ENCODE data around the gene FAM83C. TPM values are rescaled to one million over a fixed set of nuclear protein-coding genes. Genes with fewer than 3 reads are reported as not detected.

Gene FAM83C
- total RNA-seq, 4 donors from 2014 or later, result 54.4 to 85.7 (median 68.6) TPM

GRCh38 chr20:35251613-35251940 lies 40.6 kb downstream of the FAM83C start:
- TF ChIP-seq CTCF (IDR thresholded peaks at IDR 0.05), result no peak
- TF ChIP-seq POLR2A (IDR thresholded peaks at IDR 0.05), result no peak
- 92 to 93% methylated on average over 2 of the region's 2 CpGs for WGBS, 2 donors
- no peak overlapping the region for H3K4me3 ChIP-seq (ENCODE audit: low read depth, poor library complexity, severe bottlenecking)
- intact Hi-C loops (cut with DNase I; ENCODE audit: low total_unique reads), result no loop called here
- DNase-seq (ENCODE audit: low spot score in 2 of 2), result no peak

- intact Hi-C loops (cut with DNase I; ENCODE audit: low total_unique reads), result no loop called here
- 66 to 75% methylated on average over 9 of the region's 9 CpGs for WGBS, 2 donors
- no peak for DNase-seq (ENCODE audit: low spot score in 2 of 2)
- H3K4me3 ChIP-seq (ENCODE audit: low read depth, poor library complexity, severe bottlenecking), result no peak overlapping the region
- no peak for TF ChIP-seq POLR2A (IDR thresholded peaks at IDR 0.05)
- TF ChIP-seq CTCF (IDR thresholded peaks at IDR 0.05), result no peak
Measured at GRCh38 chr20:35248641-35249475, 43.4 kb downstream of the FAM83C start.

GRCh38 chr20:35246723-35247122 lies 45.5 kb downstream of the FAM83C start:
- TF ChIP-seq CTCF (IDR thresholded peaks at IDR 0.05) (no peak), POLR2A (IDR thresholded peaks at IDR 0.05) (no peak)
- intact Hi-C loops (cut with DNase I; ENCODE audit: low total_unique reads), result no loop called here
- 91 to 94% methylated on average over 12 of the region's 12 CpGs for WGBS, 2 donors

GRCh38 chr20:35243986-35244385 lies 48.2 kb downstream of the FAM83C start:
- intact Hi-C loops (cut with DNase I; ENCODE audit: low total_unique reads), result no loop called here
- 41% methylated on average over 2 of the region's 2 CpGs for WGBS, 2 donors

More at GRCh38 chr20:35246723-35247122, 45.5 kb downstream of the FAM83C start:
- DNase-seq (ENCODE audit: low spot score in 2 of 2), result no peak
- no peak overlapping the region for H3K4me3 ChIP-seq (ENCODE audit: low read depth, poor library complexity, severe bottlenecking)

GRCh38 chr20:35243317-35243716 lies 48.9 kb downstream of the FAM83C start:
- H3K4me3 ChIP-seq (ENCODE audit: low read depth, poor library complexity, severe bottlenecking), result no peak overlapping the region
- DNase-seq (ENCODE audit: low spot score in 2 of 2), result no peak
- 60 to 66% methylated on average over 2 of the region's 2 CpGs for WGBS, 2 donors
- intact Hi-C loops (cut with DNase I; ENCODE audit: low total_unique reads), result no loop called here
- TF ChIP-seq POLR2A (IDR thresholded peaks at IDR 0.05), result no peak
- TF ChIP-seq CTCF (IDR thresholded peaks at IDR 0.05), result no peak

More at GRCh38 chr20:35243986-35244385, 48.2 kb downstream of the FAM83C start:
- DNase-seq (ENCODE audit: low spot score in 2 of 2), result no peak
- no peak overlapping the region for H3K4me3 ChIP-seq (ENCODE audit: low read depth, poor library complexity, severe bottlenecking)
- TF ChIP-seq CTCF (IDR thresholded peaks at IDR 0.05), result no peak
- no peak for TF ChIP-seq POLR2A (IDR thresholded peaks at IDR 0.05)
